Right atrium auricular region (tissue), 2 donors: ENCODE measurements around the gene GNGT2. TPM values are rescaled to one million over a fixed set of nuclear protein-coding genes. Genes with fewer than 3 reads are reported as not detected.

Experiments used
- DNase-seq: peaks from one replicate; pipeline ENCODE4 v3.0.0-alpha.2; 2019; ENCODE audit warnings: low spot score
- H3K27ac ChIP-seq, 2 donors: fragments of 200-600 bp; sonication (generic); 1 replicate in 1 of 2; 2 replicates in 1 of 2; pipeline ENCODE4 v1.5.1; 2016 to 2019
- H3K27me3 ChIP-seq, 2 donors: fragments of 200-600 bp; sonication (generic); one replicate each; pipeline versions ENCODE4 v1.5.1 to v1.6.0; 2017 to 2019
- H3K36me3 ChIP-seq: fragments of 200-600 bp; sonication (generic); one replicate; pipeline ENCODE4 v1.5.1; 2016
- H3K4me1 ChIP-seq, 2 donors: fragments of 200-600 bp; sonication (generic); one replicate each; pipeline versions ENCODE4 v1.5.1 to v1.6.0; 2017 to 2019
- H3K4me3 ChIP-seq, 2 donors: fragments of 200-600 bp; sonication (generic); 1 replicate in 1 of 2; 2 replicates in 1 of 2; pipeline ENCODE4 v1.5.1; 2017 to 2019; ENCODE audit warnings: mild to moderate bottlenecking in 1 of 2, moderate library complexity in 1 of 2
- H3K9me3 ChIP-seq, 2 donors: fragments of 200-600 bp; sonication (generic); one replicate each; pipeline ENCODE4 v1.5.1; 2019
- CTCF ChIP-seq, 2 donors: fragments of 200-600 bp; sonication (generic); IDR thresholded peaks; one replicate each; pipeline ENCODE4 v1.5.1; 2019; ENCODE audit warnings: antibody characterized with exemption in 2 of 2
- total RNA-seq, 2 donors: library from RNA; depleted of rRNA; stranded (reverse); fragments of >200 nt; gene quantifications; one replicate each; pipeline ENCODE4 v1.1.0, GENCODE V29; 2016

Gene GNGT2
- total RNA-seq, 2 donors from 2014 or later = 0.90 to 1.4 TPM

DNA sequence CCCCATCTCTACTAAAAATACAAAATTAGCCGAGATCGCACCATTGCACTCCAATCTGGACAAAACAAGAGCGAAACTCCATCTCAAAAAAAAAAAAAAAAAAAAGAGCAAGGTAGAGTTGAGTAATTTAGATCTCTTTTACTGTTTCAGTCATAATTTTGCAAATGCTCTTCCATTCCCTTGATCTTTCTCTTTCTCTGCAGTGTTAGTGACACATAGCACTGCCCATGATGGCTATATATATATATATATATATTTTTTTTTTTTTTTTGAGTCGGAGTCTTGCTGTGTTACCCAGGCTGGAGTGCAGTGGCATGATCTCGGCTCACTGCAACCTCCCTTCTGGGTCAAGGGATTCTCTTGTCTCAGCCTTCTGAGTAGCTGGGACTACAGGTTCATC is 32.4 kb upstream of the GNGT2 start:
- H3K4me3 ChIP-seq = no peak overlapping the region
- no peaks in the 10 kb centered on the region for H3K4me1 ChIP-seq
- DNase-seq = no peak
- no peaks in the 10 kb centered on the region for H3K27me3 ChIP-seq
- H3K27ac ChIP-seq = no peak overlapping the region
- H3K9me3 ChIP-seq = no peaks in the 10 kb centered on the region
- no peak for TF ChIP-seq CTCF (IDR thresholded peaks at IDR 0.05)
- H3K36me3 ChIP-seq = no peaks in the 10 kb centered on the region

DNA sequence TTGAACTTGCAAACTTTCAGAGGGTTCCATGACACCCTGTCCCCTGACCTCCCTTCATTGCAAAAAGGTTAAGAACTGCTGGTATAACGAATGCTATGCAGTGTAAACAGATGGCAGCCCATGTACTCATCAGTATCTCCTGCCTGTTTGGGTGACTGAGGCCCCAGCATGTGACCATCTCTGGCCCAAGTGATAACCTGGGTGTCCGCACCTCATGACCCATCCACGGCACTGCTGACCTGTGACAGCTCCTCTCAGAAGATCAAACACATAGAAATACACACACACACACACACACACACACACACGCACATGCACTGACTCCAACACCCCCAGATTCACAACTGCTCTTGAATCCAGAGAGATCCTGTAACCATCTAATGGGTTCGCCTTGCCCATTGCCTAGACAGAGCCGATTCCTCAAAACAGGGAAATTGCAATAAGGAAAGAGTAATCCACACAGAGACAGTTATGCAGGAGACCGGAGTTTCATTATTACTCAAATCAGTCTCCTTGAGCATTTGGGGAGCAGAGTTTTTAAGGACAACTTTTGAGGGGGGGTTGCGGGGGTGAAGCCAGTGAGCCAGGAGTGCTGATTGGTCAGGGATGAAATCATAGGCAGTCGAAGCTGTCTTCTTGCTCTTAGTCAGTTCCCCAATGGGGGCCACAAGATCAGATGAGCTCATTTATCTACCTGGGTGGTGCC is 31.5 kb upstream of the GNGT2 start:
- Histone ChIP-seq H3K36me3 (no peaks in the 10 kb centered on the region), H3K27ac (no peak overlapping the region), H3K9me3 (no peaks in the 10 kb centered on the region), H3K4me1 (no peaks in the 10 kb centered on the region), H3K4me3 (no peak overlapping the region), H3K27me3 (no peaks in the 10 kb centered on the region)
- DNase-seq = no peak
- TF ChIP-seq CTCF (IDR thresholded peaks at IDR 0.05) = no peak

DNA sequence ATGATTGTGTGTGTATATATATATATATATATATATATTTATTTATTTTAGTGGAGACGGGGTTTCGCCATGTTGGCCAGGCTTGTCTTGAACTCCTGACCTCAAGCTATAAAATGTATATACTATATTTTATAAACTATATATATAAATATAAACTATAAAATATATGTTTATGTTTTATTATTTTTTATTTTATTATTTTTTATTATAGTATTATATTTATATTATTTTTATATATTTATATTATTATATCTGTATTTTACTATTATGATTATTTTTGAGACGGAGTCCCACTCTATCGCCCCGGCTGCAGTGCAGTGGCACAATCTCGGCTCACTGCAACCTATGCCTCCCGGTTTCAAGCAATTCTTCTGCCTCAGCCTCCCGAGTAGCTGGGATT is 30.7 kb upstream of the GNGT2 start:
- H3K9me3 ChIP-seq = no peaks in the 10 kb centered on the region
- no peaks in the 10 kb centered on the region for H3K27me3 ChIP-seq
- no peaks in the 10 kb centered on the region for H3K4me1 ChIP-seq
- no peaks in the 10 kb centered on the region for H3K36me3 ChIP-seq
- H3K4me3 ChIP-seq = no peak overlapping the region
- DNase-seq = no peak
- H3K27ac ChIP-seq = no peak overlapping the region
- TF ChIP-seq CTCF (IDR thresholded peaks at IDR 0.05) = no peak

GRCh38 chr17:49240619-49241018 is 30.2 kb upstream of the GNGT2 start:
- Histone ChIP-seq H3K27ac (no peak overlapping the region), H3K4me1 (no peaks in the 10 kb centered on the region), H3K4me3 (no peak overlapping the region), H3K9me3 (no peaks in the 10 kb centered on the region), H3K27me3 (no peaks in the 10 kb centered on the region), H3K36me3 (no peaks in the 10 kb centered on the region)
- TF ChIP-seq CTCF (IDR thresholded peaks at IDR 0.05) = no peak
- no peak for DNase-seq

- H3K4me1 ChIP-seq = no peaks in the 10 kb centered on the region
- H3K27ac ChIP-seq = no peak overlapping the region
- no peaks in the 10 kb centered on the region for H3K9me3 ChIP-seq
- H3K36me3 ChIP-seq = no peaks in the 10 kb centered on the region
- no peaks in the 10 kb centered on the region for H3K27me3 ChIP-seq
- no peak for TF ChIP-seq CTCF (IDR thresholded peaks at IDR 0.05)
- no peak for DNase-seq
- H3K4me3 ChIP-seq = no peak overlapping the region
Observed at GRCh38 chr17:49239963-49240362, 29.6 kb upstream of the GNGT2 start.

DNA sequence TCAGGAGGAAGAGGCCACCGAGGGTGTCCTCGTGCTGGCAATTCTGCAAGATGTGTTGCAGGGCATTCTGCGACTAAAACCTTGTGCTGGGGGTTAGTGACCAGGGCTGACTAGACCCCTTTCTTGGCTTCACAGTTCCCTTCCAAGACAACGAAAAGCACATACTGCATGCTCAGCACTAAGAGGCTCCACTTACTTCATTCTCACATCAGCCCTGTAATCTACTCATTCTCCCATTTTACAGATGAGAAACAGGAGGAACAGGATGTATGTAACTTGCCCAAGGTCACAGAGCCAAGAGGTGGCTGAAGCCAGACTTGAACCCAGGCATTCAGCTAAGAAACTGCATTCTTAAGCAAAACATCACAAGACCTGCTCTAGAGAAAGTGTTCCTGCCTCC is 25.5 kb upstream of the GNGT2 start:
- Histone ChIP-seq H3K36me3 (no peaks in the 10 kb centered on the region), H3K4me1 (peaks cover 0 to 6% of the 10 kb centered on the region in 2 donors), H3K27ac (no peak overlapping the region), H3K4me3 (no peak overlapping the region), H3K27me3 (no peaks in the 10 kb centered on the region), H3K9me3 (no peaks in the 10 kb centered on the region)
- no peak for TF ChIP-seq CTCF (IDR thresholded peaks at IDR 0.05)
- no peak for DNase-seq
